Measurements from ENCODE around the gene HRCT1.

DNA sequence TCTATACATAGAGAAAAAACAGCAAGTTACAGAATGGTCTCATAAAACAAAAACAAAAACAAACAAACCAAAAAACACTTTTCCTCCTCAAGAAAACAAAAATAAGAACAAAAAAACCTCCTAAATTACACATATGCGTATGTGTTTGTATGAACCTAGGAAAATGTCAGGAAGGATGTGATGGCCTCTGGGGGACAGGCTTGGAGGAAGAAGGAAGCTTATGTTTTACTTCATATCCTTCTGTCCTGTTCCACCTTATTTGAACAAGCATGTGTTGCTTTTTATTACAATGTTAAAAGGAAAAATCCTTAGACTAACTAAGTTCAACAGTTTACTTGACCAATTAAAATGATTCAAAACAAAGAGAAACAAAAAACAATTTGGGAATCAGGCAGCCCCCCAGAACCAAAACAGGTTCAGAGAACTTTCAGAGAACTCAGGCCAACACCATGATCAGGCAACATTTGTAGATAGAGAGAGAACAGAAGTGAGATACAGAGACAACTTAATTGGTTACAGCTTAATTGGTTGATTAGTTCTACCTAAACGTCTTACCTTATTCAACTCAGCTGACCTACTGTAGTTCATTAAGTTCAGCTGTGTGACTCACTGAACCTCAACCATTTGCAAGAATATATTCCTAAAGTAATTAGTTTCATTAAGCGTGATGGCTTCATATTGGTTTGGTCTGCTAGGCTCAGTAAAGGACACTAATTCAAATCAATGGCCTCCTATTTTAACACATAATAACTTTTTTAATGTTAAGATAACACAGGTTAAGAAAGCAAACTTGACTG, 13.4 kb downstream of the HRCT1 start:
- TF ChIP-seq, protein P1, sequence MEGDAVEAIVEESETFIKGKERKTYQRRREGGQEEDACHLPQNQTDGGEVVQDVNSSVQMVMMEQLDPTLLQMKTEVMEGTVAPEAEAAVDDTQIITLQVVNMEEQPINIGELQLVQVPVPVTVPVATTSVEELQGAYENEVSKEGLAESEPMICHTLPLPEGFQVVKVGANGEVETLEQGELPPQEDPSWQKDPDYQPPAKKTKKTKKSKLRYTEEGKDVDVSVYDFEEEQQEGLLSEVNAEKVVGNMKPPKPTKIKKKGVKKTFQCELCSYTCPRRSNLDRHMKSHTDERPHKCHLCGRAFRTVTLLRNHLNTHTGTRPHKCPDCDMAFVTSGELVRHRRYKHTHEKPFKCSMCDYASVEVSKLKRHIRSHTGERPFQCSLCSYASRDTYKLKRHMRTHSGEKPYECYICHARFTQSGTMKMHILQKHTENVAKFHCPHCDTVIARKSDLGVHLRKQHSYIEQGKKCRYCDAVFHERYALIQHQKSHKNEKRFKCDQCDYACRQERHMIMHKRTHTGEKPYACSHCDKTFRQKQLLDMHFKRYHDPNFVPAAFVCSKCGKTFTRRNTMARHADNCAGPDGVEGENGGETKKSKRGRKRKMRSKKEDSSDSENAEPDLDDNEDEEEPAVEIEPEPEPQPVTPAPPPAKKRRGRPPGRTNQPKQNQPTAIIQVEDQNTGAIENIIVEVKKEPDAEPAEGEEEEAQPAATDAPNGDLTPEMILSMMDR (IDR thresholded peaks at IDR 0.05 in 8 of 11, conservative IDR thresholded peaks at IDR 0.05 in 3 of 11): no peak
- no peak for TF ChIP-seq POLR2AphosphoS5 (IDR thresholded peaks at IDR 0.05)
- TF ChIP-seq POLR2A (IDR thresholded peaks at IDR 0.05): no peak

Measured in spleen (tissue), 7 donors.